HTERT RPE-1 (cell line): Measurements from ENCODE around the gene SEC11A.
"Not testable (repeated sequence)": the region's sequence is repeated elsewhere in the genome, so short reads cannot be mapped to it uniquely, and the experiment has no call there.

Source experiments
- in situ Hi-C: fragments of 300-500 bp; cut with MboI; formaldehyde crosslinking; loops from 4 replicates; pipeline ENCODE4 v1.14.3; 2020; ENCODE audit warnings: low sequenced_read_pairs

The SEC11A gene

GRCh38 chr15:84740691-84741090, 24.8 kb upstream of the SEC11A start:
- in situ Hi-C loops: no loop called here

GRCh38 chr15:84737005-84737404, 21.1 kb upstream of the SEC11A start:
- in situ Hi-C loops: no loop called here

- in situ Hi-C loops: no loop called here
Measured at GRCh38 chr15:84736375-84736774, 20.4 kb upstream of the SEC11A start.

- in situ Hi-C loops: not testable (repeated sequence)
Measured at GRCh38 chr15:84735480-84736061, 19.6 kb upstream of the SEC11A start.

GRCh38 chr15:84734794-84735479, 19.0 kb upstream of the SEC11A start:
- in situ Hi-C loops: no loop called here

GRCh38 chr15:84731774-84732173, 15.8 kb upstream of the SEC11A start:
- in situ Hi-C loops: no loop called here

- in situ Hi-C loops: no loop called here
Measured at GRCh38 chr15:84727429-84727828, 11.5 kb upstream of the SEC11A start.

- in situ Hi-C loops: no loop called here
Measured at GRCh38 chr15:84725001-84725491, 9.1 kb upstream of the SEC11A start.

GRCh38 chr15:84722628-84723027, 6.7 kb upstream of the SEC11A start:
- in situ Hi-C loops: no loop called here

- in situ Hi-C loops: no loop called here
Measured at GRCh38 chr15:84721371-84721770, 5.4 kb upstream of the SEC11A start.

- in situ Hi-C loops: no loop called here
Measured at GRCh38 chr15:84715441-84716035, 401 bp downstream of the SEC11A start.

GRCh38 chr15:84714821-84715220, 1.1 kb downstream of the SEC11A start:
- in situ Hi-C loops: no loop called here

GRCh38 chr15:84714372-84714771, 1.6 kb downstream of the SEC11A start:
- in situ Hi-C loops: no loop called here

- in situ Hi-C loops: no loop called here
Measured at GRCh38 chr15:84703808-84704207, 12.1 kb downstream of the SEC11A start.

GRCh38 chr15:84702961-84703482, 12.9 kb downstream of the SEC11A start:
- in situ Hi-C loops: no loop called here

- in situ Hi-C loops: no loop called here
Measured at GRCh38 chr15:84699538-84700191, 16.3 kb downstream of the SEC11A start.

GRCh38 chr15:84697236-84697990, 18.5 kb downstream of the SEC11A start:
- in situ Hi-C loops: no loop called here

GRCh38 chr15:84696757-84697156, 19.2 kb downstream of the SEC11A start:
- in situ Hi-C loops: no loop called here

GRCh38 chr15:84690342-84690741, 25.6 kb downstream of the SEC11A start:
- in situ Hi-C loops: no loop called here

GRCh38 chr15:84689858-84690257, 26.1 kb downstream of the SEC11A start:
- in situ Hi-C loops: no loop called here

GRCh38 chr15:84686446-84686845, 29.5 kb downstream of the SEC11A start:
- in situ Hi-C loops: not testable (repeated sequence)
